Liver (tissue), 9 donors: Measurements from ENCODE around the gene PLEKHA6. TPM values are rescaled to one million over a fixed set of nuclear protein-coding genes. Genes with fewer than 3 reads are reported as not detected.

ENCODE experiments used
- DNase-seq: peaks from one replicate; pipeline ENCODE4 v3.0.0-alpha.2; 2017; ENCODE audit warnings: low spot score
- H3K27ac ChIP-seq, 2 donors: one replicate each; pipeline ENCODE4 v1.7.0; 2013; ENCODE audit warnings: inconsistent platforms in 2 of 2, low read length in 2 of 2, control low read depth in 1 of 2, low read depth in 1 of 2, mild to moderate bottlenecking in 1 of 2
- H3K27me3 ChIP-seq, 4 donors: one replicate each; pipeline versions ENCODE4 v1.6.1 to v1.7.0; 2013; ENCODE audit warnings: low read length in 3 of 4, inconsistent platforms in 1 of 4, mild to moderate bottlenecking in 1 of 4, moderate library complexity in 1 of 4; ENCODE audit not compliant: control insufficient read depth in 4 of 4, insufficient read depth in 4 of 4
- H3K36me3 ChIP-seq, 4 donors: one replicate each; pipeline versions ENCODE4 v1.6.1 to v1.7.0; 2013; ENCODE audit warnings: low read length in 3 of 4, mild to moderate bottlenecking in 3 of 4, low read depth in 1 of 4, moderate library complexity in 1 of 4; ENCODE audit not compliant: control insufficient read depth in 4 of 4, insufficient read depth in 3 of 4
- H3K4me1 ChIP-seq, 4 donors: one replicate each; pipeline versions ENCODE4 v1.6.1 to v1.7.0; 2013; ENCODE audit warnings: low read length in 3 of 4, mild to moderate bottlenecking in 3 of 4, moderate library complexity in 1 of 4; ENCODE audit not compliant: control insufficient read depth in 4 of 4, insufficient read depth in 4 of 4
- H3K4me3 ChIP-seq, 3 donors: one replicate each; pipeline versions ENCODE4 v1.6.1 to v1.7.0; 2013; ENCODE audit warnings: low read length in 3 of 3, control low read depth in 1 of 3, low read depth in 1 of 3, mild to moderate bottlenecking in 1 of 3
- H3K9ac ChIP-seq, 2 donors: one replicate each; pipeline ENCODE4 v1.7.0; 2013; ENCODE audit warnings: low read length in 2 of 2, mild to moderate bottlenecking in 2 of 2, moderate library complexity in 2 of 2, control low read depth in 1 of 2, low read depth in 1 of 2
- H3K9me3 ChIP-seq, 4 donors: one replicate each; pipeline versions ENCODE4 v1.6.1 to v1.7.0; 2013; ENCODE audit warnings: low read length in 3 of 4; ENCODE audit not compliant: control insufficient read depth in 4 of 4
- ATF3 ChIP-seq: IDR thresholded peaks from 2 replicates; pipeline ENCODE4 v1.6.1; 2016; ENCODE audit warnings: antibody characterized with exemption
- CTCF ChIP-seq: fragments of 150-350 bp; IDR thresholded peaks from 2 replicates; pipeline ENCODE4 v1.5.1; 2017; ENCODE audit warnings: improper control_type of control experiment, low read depth, low read length; ENCODE audit not compliant: missing input control
- FOXA1 ChIP-seq: IDR thresholded peaks from 2 replicates; pipeline ENCODE4 v1.6.1; 2016; ENCODE audit warnings: antibody characterized with exemption
- FOXA2 ChIP-seq: IDR thresholded peaks from 2 replicates; pipeline ENCODE4 v1.6.1; 2016; ENCODE audit warnings: antibody characterized with exemption
- GABPA ChIP-seq, 2 donors: IDR thresholded peaks in 1 of 2; conservative IDR thresholded peaks in 1 of 2; 2 replicates each; pipeline ENCODE4 v1.6.1; 2016; ENCODE audit warnings: antibody characterized with exemption in 2 of 2, mild to moderate bottlenecking in 1 of 2, moderate library complexity in 1 of 2
- HNF4A ChIP-seq, 2 donors: conservative IDR thresholded peaks; 2 replicates each; pipeline ENCODE4 v1.6.1; 2016; ENCODE audit warnings: antibody characterized with exemption in 2 of 2, mild to moderate bottlenecking in 2 of 2
- HNF4G ChIP-seq: IDR thresholded peaks from 2 replicates; pipeline ENCODE4 v1.6.1; 2016; ENCODE audit warnings: antibody characterized with exemption
- JUND ChIP-seq, 2 donors: IDR thresholded peaks; 2 replicates each; pipeline ENCODE4 v1.6.1; 2016; ENCODE audit warnings: antibody characterized with exemption in 2 of 2
- MAX ChIP-seq: IDR thresholded peaks from 2 replicates; pipeline ENCODE4 v1.6.1; 2016; ENCODE audit warnings: antibody characterized with exemption
- NR2F2 ChIP-seq: IDR thresholded peaks from 2 replicates; pipeline ENCODE4 v1.6.1; 2016; ENCODE audit warnings: antibody characterized with exemption
- RAD21 ChIP-seq, 2 donors: IDR thresholded peaks; 2 replicates each; pipeline ENCODE4 v1.6.1; 2016; ENCODE audit warnings: antibody characterized with exemption in 2 of 2, mild to moderate bottlenecking in 2 of 2
- YY1 ChIP-seq: IDR thresholded peaks from 2 replicates; pipeline ENCODE4 v1.6.1; 2016; ENCODE audit warnings: antibody characterized with exemption, mild to moderate bottlenecking
- ZBTB33 ChIP-seq: IDR thresholded peaks from 2 replicates; pipeline ENCODE4 v1.6.1; 2016; ENCODE audit warnings: antibody characterized with exemption
- WGBS: extraction: QIAGEN DNeasy Blood & Tissue Kit; methylation state at CpG from one replicate; pipeline ENCODE4 v1.1.7; 2013; 5-methylcytosine and 5-hydroxymethylcytosine counted together
- polyA plus RNA-seq, 2 donors: library from polyadenylated mRNA; stranded (reverse) in 1 of 2; unstranded in 1 of 2; fragments of 200-250 nt in 1 of 2; fragments of >200 nt in 1 of 2; fragmentation: Nextera tagmentation in 1 of 2; extraction: Ambion mirVana in 1 of 2; gene quantifications; one replicate each; pipeline versions ENCODE4 v1.2.1 to v1.2.3, GENCODE V29; 2013 to 2015
- total RNA-seq, 2 donors: library from RNA; depleted of rRNA; stranded (reverse); fragments of >200 nt; gene quantifications; one replicate each; pipeline ENCODE4 v1.2.3, GENCODE V29; 2014
- donor health status: healthy.
- donor health status: healthy.
- donor health status: healthy.
- donor health status: healthy.
- donor health status: healthy.

PLEKHA6 gene
- total and polyA plus RNA-seq, 4 donors = 5.3 to 12.8 (median 7.6) TPM

- Histone ChIP-seq H3K9ac (no peak overlapping the region), H3K9me3 (no peaks in the 10 kb centered on the region), H3K36me3 (peaks cover 0 to 2% (median 0%) of the 10 kb centered on the region in 4 donors), H3K4me3 (no peak overlapping the region), H3K4me1 (peaks cover 10 to 40% (median 26%) of the 10 kb centered on the region in 4 donors), H3K27me3 (no peaks in the 10 kb centered on the region), H3K27ac (no peak overlapping the region)
- WGBS = 22% methylated on average over 13 of the region's 13 CpGs
- TF ChIP-seq CTCF (peak; percentile 83), RAD21 (IDR thresholded peaks at IDR 0.05) (peak; percentile 62 to 78), YY1 (no peak), ZBTB33 (no peak), HNF4A (conservative IDR thresholded peaks at IDR 0.05) (no peak), ATF3 (no peak), HNF4G (no peak), FOXA2 (no peak), GABPA (IDR thresholded peaks at IDR 0.05 in 1 of 2, conservative IDR thresholded peaks at IDR 0.05 in 1 of 2) (no peak)
- DNase-seq = peak; percentile 86
These were observed 152.6 kb downstream of the PLEKHA6 start for GRCh38 chr1:204207136-204207616.

GRCh38 chr1:204206121-204206520, 153.6 kb downstream of the PLEKHA6 start:
- no peak for DNase-seq
- TF ChIP-seq RAD21 (IDR thresholded peaks at IDR 0.05) (no peak), MAX (no peak), ATF3 (no peak), FOXA2 (no peak), NR2F2 (no peak), HNF4A (conservative IDR thresholded peaks at IDR 0.05) (no peak), JUND (IDR thresholded peaks at IDR 0.05) (no peak), FOXA1 (no peak), ZBTB33 (no peak), CTCF (no peak)
- Histone ChIP-seq H3K36me3 (peaks cover 0 to 2% (median 0%) of the 10 kb centered on the region in 4 donors), H3K4me3 (no peak overlapping the region), H3K27me3 (no peaks in the 10 kb centered on the region), H3K9ac (no peak overlapping the region), H3K4me1 (peaks cover 3 to 31% (median 19%) of the 10 kb centered on the region in 4 donors), H3K9me3 (no peaks in the 10 kb centered on the region), H3K27ac (no peak overlapping the region)
- 45% methylated on average over 2 of the region's 2 CpGs for WGBS
